GM19455 (cell line): ENCODE measurements around the gene DAAM1.
A peak's percentile ranks its signal among the peaks of the same experiment; 100 is the strongest.

Source experiments
- ATAC-seq: cut with Tn5 transposase; IDR thresholded peaks from one replicate; pipeline ENCODE4 v1.9.1; 2021; ENCODE audit not compliant: unreplicated experiment

The DAAM1 gene

DNA sequence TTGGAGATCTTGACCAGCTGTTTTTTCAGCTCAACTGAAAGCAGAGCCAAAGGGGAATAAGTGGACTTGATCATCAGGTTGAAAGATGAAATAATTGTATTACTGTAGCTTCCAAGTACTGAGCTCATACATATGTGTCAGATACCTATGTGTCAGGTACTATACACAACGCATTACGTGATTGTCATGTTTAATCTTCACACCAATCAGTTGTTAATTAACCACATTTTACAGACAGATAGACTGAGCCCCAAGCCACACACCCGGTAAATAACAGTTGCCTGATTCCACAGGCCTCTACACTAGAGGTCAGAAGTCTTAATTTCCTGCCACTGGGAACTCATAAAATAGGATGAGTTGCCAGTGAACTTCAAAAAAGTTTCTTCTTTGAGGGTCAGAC, 148.2 kb downstream of the DAAM1 start:
- ATAC-seq, result no peak

DNA sequence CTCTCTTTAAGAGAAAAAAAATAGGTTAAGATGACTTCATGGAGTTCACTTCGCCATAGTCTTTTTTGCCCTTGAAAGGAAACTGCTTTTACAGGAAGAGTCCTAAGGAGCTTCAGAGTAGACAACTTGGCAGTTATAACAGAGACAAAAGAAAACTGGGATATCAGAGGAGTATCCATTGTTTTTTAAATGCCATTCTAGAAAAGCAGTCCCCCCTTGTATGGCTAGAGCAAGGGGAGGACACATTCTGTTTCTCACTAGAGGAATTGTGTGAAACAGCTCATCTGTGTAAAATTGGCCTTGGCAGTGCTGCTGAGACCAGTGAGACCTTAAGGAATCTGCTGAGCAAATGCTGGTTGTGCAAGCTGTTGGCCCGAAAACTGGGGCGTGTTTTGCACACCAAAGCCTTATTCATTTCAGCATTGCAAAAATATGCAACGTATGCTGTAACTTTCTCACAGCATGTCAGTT, 148.7 kb downstream of the DAAM1 start:
- ATAC-seq, result no peak

DNA sequence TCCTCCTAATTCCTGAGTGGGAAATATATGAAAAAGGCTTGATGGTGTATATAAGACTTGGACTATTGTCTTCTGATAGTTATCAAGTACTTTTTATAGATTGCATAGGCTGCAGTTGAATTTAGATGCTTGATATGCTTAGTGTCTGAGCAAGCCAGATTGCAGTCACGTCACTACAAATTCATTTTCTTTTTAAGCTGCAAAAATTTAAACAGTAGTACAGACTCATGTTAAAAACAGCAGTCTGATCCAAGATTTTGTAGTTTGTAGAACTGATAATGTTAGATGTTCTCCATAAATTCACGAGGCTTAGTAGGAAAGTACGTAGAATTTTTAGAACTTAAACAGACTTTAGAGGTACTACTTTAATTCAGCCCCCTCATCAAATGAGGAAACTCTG, 150.3 kb downstream of the DAAM1 start:
- no peak for ATAC-seq

DNA sequence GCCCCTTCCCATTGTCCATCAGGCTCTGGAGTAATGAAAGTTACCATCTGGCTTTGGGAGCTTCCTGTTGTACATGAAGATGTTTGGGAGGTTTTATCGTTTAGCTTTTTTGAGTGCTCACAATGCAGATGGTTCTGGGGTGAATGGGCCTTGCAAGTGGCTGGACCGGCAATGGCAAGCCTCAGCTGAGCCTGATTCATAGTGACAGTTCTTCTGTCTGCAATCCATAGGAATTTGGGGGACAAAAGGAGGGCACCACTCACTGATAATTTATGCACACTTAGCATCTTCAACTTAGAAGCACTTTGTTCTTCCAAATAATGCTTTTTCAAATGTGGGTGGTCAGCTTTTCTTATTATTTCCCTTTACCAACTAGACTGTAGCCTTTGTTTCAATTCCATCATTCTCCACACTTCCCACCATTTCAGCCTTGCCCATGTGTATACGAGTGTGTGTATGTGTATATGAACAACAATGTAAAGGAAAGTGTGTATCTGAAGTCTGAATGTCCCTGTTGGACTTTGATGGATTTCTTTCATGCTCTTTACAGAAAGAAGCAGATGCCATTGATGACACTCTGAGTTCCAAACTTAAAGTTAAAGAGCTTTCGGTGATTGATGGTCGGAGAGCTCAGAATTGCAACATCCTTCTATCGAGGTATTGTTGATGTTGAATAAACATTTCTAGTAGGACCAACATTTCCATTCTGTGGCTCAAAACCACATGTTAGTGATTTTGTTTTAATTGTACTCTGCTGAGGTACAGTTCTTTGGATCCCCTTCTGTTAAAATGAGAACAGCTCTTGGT, 151.3 kb downstream of the DAAM1 start:
- no peak for ATAC-seq

DNA sequence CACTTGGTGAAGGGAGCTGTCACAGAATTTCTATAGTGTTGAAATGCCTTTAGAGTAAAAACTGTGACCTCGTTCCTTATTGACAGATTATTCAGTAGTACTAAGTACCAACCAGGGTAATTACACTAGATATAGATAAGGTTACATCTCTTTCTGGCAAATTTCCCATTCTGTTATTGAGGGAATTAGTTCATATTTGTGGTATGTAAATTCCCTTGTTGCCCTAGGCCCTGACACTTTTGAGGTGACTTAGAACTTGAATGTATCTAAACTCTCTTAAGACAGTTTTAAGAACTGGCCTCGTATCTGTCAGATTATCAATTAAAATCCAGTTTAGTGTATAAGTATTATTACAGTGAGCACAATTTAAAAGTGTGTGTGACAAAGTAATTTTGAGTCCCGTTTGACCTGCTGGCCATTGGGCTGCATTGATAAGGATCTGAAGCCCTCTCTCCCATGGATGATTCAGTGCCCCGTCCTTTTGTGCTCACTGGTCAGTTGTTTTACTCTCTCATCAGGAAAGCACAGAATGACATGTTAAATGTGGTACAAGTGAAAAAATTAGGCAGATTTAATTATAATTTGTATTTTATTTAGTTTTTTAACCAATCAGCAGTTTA, 153.5 kb downstream of the DAAM1 start:
- ATAC-seq, result no peak

DNA sequence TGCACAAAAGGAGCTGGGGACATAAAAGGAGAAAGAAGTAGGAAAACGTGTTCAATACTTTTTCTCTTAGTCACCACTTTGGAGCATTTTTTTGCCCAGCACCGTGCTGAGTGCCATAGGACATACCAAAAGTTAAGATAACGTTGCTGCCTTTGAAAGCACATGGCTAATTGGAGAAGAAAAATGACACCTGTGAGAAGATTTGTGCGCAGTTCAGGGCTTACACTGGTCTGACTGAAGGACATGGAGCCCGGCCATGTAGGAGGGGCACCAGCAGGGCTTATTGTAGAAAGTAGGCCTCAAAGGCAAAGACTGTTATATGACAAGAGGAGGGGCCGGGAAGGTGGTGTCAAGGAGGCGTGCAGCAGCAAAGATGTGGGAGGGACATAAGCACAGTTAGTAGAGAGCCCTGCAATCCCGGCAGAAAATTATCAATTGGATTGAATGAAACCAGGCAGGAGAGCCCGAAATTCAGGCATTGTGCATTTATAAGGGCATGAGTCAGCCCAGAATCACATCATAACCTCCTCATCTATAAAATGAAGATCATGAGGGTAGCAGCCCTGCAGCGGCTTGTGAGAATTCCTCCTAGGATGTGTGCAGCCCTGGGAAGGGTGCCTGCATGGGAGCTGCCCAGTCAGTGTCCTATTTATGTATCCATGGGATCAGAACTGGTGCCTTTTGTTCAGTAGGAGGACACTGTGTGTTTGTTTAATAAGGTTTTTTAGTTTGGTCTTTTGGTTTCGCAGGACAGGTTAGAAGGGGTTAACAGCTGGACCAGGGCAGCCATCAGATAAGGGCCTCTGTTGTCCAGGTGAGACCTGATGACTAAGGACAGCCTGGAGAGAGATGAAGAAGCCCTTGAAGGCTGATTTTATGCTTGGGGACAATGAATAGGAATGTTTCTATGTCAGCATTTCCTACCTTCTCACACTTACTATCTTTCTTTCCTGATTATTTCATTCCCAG, 154.3 kb downstream of the DAAM1 start:
- ATAC-seq, result no peak

DNA sequence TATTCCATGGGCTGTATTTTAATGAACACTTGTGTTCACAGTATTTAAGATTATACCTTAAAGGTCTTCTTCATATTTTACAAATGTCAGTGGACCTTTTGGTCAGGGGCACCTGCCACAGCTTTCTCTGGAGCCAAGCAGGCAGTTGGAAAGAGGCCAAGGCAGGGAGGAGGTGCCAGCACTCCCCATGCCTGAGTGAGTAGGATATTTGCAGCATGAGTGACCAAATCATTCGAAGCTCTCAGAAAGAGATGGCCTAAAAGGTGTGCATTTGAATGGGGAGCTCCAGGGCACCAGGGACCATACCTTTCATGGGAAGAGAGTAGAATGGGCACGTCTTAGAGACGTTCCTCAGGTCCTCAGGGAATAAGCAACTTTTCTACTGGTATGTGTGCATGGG, 155.1 kb downstream of the DAAM1 start:
- no peak for ATAC-seq

DNA sequence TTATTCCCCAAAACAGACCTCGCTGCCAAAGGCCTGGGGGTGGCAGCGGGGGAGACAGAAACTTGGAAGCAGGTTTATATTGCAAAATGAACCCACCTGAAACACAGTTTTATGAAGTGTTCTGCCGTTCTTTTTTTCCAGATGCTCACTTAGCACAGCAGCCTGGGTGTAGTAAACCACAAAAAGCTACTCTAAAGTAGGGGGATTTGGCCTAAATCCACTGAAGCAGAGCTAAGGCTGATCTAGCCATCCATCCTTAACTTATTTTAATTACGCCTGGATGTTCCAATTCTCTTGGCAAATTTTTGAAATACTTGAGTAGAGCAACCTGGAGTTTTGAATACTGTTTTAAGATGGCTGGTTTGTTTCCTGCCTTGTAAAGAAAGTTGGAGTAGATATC, 155.5 kb downstream of the DAAM1 start:
- no peak for ATAC-seq

DNA sequence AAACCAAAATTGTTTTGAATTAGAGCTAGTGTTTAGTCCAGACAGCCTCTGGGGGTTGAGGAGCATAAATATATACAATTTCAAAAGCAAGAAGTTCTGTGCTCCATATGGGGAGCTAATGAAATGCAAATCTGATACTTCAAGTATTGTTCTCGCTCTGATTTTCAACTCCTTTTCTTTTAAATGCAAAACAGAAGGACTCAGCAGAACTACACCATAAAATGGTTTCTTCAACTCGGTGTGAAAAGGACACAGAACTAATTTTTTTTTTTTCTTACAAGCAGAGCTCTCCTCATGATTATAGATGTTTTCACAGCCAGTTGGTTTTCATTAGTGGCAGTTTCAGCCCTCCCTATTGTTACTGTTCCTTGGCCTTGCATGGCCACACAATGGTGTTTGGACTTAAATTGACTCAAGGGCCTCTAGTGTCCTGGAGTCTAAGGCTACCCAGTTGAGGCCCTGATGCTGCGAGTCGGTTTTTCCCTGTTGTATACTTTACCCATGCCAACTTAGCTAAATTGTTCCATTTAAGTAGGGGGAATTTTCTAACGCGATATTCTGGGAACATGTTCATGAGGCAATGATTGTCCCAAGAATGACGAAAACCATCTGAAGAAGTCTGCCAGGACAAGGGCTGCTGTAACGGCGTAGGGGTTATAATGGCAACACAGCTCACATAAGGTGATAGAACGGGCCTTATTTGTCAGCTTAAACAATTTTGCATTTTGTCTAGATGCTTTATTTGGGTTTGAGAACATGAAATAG, 156.4 kb downstream of the DAAM1 start:
- ATAC-seq, result no peak

DNA sequence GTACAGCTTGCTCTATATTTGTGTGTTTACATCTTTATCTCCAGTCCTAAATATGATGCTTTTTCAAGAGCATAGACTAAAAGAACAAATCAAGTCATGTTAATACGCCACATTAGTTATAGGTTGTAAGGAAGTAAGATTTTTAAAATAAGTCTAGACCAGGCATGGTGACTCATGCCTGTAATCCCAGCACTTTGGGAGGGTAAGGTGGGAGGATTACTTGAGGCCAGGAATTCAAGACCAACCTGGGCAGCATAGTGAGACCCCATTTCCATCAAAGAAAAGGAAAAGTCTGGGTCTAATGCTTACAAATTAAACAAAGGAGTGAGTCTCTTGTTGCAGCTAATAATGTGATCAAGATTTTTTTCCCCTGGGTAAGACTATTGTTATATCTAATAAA, 157.9 kb downstream of the DAAM1 start:
- no peak for ATAC-seq

DNA sequence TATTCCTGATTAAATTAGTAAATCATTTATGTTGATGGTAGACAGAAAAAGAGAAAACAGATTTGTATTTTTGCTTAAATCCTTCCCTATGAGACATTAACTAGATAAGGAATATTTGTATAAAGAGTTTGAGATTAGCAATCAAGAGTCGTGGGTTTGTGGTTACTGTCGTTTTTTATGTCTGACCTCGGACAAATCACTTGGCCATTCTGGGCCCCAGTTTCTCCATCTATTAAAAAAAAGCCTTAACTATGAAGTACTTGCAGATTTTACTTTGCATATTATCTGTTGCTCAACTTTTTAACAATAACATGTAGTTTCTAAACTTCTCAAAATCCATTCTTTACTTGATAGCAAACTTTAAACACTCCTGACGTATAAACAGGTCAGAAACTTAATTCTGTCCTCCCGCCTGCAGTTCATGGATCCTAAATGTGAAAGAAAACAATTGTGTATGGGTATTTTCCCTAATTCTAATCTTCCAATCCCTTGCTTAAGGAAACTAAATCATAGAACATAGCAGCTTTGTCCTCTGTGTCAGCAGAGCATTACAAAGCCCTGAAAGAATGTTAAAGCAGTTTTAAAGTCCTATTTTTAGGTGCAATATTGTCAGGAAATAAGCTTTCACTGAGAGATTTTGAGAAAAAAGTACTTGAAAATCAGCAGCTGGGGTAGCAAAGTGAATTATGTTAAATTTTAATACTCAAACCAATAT, 158.5 kb downstream of the DAAM1 start:
- no peak for ATAC-seq

DNA sequence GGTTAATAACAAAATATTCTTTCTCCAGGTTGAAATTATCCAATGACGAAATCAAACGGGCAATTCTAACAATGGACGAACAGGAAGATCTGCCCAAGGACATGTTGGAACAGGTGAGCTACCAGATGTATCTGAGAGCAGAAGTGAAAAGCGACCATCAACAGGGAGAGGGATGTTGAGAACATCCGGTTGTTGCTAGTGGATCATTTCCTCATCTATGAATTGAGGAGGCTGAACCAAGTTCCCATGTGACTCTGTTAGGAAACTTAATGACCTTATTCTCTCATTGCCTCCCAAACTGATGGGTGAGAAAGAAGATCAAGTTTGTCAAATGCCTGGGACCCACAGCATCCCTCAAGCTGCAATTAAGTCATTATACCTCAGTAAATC, 159.0 kb downstream of the DAAM1 start:
- ATAC-seq, result no peak

DNA sequence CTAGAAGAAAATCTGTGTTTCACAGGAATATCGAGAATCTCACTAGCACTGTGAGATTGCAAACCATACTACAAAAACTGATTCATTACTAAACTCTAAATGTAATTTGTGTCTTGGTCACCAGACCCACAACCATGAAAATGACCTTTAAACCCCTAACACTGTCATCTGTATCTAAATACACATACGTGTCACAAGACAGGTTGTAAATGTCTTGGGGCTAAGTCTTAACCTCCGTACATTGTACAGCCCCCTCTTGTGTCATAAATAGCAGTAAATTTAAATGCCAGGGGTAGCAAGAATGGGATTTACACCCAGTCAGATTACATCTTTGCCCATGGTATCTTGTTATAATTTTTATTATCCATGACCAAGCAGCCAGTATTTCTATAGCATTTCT, 159.4 kb downstream of the DAAM1 start:
- ATAC-seq, result no peak

DNA sequence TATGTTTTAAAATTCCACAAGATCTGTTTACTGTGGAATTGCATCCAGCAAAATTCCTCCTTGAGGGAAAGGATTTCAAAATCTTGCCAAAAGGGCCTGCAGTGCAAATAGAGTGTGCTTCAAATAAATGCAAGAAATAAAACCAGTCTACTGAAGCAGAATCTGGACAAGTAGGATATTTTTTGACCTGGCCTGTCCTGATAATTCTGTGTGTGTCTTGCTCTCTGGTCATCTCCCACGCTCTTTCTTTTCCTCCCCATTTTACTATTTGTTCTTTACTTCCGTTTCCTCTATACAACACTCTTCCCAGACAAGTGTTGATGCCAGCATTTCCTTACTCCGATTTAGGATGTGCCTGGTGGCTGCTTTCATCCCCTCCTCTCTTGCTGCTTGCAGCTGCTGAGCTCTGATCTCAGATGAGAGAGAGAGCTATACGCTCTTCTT, 160.8 kb downstream of the DAAM1 start:
- ATAC-seq, result no peak

DNA sequence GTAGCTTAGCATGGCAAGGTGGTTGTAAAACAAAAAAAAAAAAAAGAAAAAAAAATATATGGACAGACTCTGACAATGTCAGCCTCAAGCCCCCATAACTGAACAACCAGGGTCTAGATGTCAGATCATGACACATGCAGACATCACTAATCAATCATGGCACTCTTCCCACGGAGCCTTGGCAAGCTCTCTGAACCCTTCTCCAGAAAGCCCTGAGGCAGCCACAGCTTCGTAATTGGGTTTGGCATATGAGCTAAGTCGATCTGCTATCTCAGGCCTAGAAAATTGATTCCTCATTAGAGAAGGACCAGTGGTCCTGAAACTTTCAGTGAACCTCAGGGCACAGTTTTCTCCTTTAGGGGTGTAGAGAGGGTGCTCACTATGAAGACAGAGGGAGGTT, 164.5 kb downstream of the DAAM1 start:
- no peak for ATAC-seq

DNA sequence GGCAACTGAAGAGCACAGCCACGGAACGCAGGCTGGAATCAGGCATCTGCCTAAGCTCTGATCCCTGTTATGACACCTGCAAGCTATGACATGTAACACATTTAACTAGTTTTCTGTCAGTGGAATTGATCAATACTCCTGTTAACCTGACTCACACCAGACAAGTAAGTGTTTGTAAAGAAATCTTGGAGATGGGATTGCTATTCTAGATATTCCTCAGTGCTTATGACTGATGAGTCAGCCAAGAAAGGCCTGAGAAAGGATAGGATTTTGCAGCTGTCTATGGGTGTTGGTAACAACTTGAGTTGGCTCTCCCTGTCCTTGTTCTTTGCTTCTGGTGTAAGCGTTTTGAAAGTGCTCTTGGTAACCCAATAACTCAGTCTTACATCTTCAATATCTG, 166.2 kb downstream of the DAAM1 start:
- no peak for ATAC-seq

DNA sequence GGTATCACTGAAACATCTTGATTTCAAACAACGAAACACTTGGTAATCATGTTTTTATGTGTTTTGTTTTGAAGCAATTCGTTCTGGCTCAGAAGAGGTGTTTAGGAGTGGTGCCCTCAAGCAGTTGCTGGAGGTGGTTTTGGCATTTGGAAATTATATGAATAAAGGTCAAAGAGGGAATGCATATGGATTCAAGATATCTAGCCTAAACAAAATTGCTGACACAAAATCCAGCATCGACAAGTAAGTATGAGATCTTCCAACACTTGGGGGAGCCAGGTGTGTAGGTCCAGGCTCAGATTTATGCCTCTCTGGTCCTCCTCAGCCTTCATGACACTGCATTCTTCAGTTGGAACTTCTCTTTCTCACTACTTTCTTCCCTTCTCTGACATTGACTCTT, 166.6 kb downstream of the DAAM1 start:
- no peak for ATAC-seq

DNA sequence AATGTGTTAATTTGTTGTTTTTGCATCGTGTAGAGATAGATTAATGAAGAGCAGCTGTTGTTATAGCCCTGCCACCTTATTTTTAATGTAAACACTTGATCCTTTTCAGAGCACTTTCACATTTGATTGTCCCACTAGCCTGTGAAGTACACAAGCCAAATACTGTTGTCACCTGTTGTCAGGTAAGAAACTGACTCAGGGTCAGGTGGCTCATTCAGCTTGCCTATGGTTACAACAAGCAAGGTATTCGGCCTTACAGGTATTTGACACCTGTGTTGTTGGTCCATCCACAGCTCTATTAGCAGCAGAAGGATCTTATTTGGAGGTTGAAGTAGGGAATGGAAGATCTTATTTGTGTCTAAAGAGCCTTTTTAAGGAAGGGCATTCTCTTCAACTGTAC, 167.8 kb downstream of the DAAM1 start:
- no peak for ATAC-seq

DNA sequence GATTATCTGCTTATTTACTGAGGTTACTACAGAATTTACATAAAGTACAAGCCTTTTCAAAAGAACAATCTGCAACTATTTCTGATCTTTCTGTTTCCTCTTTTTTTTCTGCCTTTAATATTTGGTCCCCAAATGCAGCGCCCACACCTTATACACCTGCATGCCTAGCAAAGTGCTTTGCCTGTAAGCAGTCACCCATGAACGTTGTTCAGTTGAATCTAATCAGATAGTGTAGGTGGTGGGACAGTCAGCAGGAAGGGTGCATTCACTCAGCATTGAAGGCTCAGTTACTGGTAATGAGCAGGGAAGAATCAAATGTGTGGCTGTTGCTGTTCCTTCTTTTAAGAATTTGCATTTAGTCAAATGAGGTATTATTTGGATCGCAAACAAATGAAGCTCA, 168.3 kb downstream of the DAAM1 start:
- peak; percentile 44 for ATAC-seq

DNA sequence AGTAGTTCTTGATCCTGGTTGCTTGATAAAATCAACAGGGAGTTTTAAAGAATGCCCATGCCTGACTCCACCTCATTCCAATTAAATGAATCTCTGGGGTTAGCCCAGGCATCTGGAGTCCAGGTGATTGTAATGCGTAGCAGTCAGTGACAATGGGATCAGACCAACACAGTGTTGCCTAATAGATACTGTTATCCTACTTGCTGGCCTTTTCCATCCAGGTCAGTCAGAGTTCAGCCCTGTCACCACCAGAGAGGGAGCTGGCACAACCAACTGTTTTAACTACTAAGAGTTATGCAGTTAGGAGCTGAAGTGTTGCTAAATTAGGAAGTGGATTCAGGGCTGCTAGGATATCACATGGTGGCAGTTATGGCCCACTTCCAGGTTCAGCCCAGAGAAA, 169.6 kb downstream of the DAAM1 start:
- ATAC-seq, result no peak
